GM21717 (cell line): ENCODE data around the gene CSMD2.
"Not testable (repeated sequence)": the region's sequence is repeated elsewhere in the genome, so short reads cannot be mapped to it uniquely, and the experiment has no call there.

Source experiments
- ATAC-seq: cut with Tn5 transposase; IDR thresholded peaks from one replicate; pipeline ENCODE4 v1.9.1; 2021; ENCODE audit warnings: mild to moderate bottlenecking, moderate library complexity; ENCODE audit not compliant: unreplicated experiment

Gene CSMD2

DNA sequence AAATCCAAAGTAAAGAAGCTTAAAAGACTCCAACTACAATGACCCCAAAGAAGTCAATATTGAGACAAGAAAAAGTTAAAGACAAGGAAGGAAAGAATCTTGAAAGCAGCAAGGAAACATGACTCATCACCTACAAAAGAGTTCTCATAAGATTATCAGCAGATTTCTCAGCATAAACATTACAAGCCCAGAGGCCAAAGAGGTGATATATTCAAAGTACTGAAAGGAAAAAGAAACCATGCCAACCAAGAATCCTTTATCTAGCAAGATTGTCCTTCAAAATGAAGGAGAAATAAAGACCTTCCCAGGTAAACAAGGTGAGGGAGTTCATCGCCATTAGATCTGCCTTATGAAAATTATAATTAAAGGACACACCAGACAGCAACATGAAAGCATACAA lies 49.8 kb downstream of the CSMD2 start:
- ATAC-seq, result no peak

DNA sequence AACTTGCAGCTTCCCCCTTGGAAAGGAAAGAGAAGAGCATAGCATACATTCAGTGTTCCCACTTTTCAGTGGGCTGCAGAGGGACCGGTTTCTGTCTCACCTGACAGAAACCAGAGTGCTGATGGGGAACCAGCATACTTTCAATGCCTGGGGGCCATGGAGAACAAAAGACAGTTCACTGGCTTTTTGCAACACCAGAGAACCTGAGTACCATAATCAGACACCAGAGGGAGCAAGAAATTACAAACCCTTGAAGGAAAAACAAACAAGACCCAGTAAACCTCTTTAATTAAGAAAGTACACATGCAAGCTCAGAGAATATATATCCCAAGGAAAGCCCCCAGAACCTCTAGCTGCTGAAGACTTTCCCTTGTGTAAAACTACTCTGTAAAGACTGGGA lies 51.1 kb downstream of the CSMD2 start:
- no peak for ATAC-seq

DNA sequence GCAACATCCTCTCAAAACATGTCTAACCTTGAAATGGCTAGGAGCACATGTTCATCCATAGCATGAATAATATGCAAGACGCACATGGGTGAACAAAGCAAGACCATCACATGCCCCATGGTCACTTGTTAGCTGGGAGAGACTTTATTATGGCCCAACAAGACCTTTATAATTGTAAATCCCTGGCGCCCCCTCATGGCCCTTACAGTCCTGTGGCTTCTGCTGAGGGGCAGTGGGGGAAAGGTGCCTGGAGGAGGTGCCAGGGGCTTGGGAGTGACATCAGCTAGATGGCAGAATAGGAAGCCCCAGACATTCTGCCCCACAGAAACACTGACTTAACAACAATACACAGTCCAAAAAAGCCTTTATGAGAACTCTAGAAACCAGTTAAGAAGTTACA lies 51.7 kb downstream of the CSMD2 start:
- ATAC-seq, result no peak

DNA sequence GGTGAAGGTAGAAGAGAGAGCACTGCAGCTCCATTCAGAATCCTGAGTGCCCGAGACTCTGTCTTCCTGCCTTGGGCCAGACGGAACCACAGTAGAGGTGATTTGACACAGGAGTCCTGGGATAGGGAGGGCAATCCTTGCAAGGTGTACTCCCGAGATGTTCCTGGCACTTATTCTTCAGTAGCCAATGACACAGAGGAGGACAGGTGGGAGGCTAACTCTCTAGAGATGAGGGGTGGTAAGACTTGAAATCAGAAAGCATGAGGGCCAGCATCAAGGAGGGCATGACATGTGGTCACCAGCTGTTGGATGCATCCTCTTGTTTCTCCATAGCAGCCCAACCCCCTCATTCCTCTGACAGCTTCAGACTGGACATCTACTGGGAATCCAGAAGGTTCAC lies 56.3 kb downstream of the CSMD2 start:
- no peak for ATAC-seq

DNA sequence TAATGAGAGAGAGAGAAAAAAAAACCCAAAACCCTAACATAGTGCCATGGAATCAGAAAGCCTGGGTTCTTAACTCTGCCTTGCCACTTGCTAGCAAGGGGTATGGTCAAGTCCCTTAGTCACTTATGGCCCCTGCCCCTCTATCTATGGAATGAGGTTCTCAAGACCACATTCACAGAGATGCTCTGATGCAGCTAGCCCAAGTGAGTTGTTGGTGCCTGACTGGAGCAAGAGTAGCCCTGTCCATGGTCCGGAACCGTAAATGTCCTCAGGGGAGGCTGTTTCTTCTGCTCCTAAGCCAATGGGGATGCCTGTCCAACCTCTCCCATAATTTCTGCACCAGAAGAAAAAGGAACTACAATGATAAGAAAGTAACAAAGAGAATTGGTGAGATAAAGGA lies 56.8 kb downstream of the CSMD2 start:
- no peak for ATAC-seq

DNA sequence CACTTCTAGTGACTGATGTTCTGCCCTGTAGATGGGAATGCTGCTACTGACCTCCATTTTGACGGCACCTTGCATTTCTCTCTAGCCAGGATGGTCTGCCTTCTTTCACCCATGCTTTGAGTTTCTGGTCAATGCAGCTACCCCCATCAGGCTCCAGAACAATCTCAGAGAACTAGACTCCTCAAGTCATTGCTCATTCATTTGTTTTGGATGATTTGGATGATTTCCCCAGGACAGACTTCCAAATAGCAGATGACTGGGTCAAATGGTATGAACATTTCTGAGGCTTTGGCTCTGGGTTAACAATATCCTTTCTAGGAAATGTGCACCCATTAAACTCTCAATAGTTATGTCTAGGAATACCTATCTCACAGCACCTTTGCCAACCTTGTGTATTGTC lies 63.9 kb downstream of the CSMD2 start:
- no peak for ATAC-seq

DNA sequence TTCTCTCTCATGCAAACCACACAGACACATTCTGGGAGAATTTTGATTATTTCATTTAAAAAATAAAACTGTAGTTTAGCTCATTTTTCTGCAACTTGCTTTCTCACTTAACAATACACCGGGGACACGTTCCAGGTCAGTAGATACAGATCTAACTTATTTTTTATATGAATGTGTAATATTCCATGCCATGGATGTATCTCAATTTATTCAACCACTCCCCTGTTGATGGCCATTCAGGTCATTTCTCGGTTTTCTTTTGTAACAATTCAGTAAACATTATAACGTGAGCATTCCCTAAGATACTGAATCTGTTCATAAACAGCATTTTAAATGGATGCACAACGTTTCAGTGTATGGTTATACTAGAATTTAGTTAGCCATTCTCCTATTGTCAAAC lies 64.7 kb downstream of the CSMD2 start:
- no peak for ATAC-seq

DNA sequence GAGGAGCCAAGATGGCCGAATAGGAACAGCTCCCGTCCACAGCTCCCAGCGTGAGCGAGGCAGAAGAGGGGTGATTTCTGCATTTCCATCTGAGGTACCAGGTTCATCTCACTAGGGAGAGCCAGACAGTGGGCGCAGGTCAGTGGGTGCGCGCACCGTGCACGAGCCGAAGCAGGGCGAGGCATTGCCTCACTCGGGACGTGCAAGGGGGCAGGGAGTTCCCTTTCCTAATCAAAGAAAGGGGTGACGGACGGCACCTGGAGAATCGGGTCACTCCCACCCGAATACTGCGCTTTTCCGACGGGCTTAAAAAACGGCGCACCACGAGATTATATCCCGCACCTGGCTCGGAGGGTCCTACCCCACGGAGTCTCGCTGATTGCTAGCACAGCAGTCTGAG lies 72.6 kb downstream of the CSMD2 start:
- ATAC-seq, result not testable (repeated sequence)

DNA sequence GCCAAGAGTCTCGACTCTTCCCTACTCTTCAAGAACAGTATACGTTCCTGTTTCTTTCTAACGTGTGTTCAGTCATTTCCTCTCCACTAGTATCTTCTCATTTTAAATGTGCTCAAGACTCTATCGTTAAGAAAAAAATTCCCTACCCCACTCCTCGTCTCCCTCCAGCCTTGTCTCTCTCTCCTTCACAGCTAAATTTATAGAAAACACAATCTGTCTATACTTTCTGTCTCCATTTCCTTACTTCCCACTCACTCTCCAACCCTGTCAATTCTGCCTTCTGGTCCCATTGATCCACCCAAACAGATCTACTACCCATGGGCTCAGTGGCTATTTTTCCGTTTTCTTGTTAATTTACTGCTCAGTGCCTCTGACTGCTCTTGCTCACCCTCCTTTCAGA lies 75.3 kb downstream of the CSMD2 start:
- ATAC-seq, result no peak

DNA sequence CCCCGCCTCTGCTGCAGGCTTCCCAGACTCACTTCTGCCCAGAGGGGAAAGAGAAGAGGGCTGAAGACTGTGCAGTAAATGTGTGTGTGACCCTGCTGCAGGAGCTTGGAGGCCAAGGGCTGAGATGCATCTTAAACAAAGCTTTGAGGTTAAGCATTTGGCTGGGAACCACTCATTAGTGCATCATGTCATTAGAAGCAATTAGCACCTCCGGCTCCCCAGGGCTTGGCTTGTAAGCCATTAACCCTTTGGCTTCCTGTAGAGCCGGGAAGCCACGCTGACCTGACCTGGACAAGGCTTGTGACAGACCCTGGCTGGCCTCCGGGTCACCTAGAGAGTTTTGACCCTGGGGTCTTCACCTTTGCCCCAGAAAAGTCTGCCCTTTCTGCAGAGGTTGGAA lies 77.0 kb downstream of the CSMD2 start:
- no peak for ATAC-seq

DNA sequence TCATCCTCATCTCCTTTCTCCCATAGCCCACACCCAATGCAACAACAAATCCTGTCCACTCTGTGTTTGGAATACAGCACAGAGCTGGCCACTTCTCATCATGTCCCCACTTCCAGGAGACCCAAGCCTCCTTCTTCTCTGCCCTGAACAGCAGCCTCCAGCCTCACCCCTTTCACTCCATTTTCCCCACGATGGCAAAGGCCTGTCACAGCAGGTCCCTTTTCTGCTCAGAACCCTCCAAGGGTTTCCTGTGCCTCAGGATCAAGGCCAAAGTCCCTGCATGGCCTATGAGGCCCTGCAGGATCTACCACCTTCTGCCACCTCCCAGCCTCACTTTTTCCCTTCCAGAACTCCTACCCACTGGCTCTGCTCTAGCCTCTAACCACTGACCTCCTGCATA lies 78.5 kb downstream of the CSMD2 start:
- ATAC-seq, result no peak

DNA sequence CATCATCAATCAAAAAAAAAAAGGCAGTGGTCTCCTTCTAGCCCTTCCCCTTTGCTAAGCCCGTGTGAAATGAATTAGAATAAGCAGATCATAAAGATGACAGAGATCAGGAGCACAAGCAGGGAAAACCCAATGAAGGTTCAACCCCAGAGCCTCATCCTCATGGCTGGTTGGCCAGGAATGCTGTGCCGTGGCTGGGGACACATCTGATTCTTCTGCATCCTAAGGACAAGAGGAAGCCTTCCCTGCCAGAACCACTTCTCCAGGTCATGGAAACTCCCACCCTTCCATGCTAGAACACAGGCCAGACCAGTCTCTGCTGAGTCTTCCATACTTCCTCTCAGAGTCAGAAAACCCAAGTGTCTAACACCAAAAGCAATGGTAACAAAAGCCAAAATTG lies 81.1 kb downstream of the CSMD2 start:
- no peak for ATAC-seq

DNA sequence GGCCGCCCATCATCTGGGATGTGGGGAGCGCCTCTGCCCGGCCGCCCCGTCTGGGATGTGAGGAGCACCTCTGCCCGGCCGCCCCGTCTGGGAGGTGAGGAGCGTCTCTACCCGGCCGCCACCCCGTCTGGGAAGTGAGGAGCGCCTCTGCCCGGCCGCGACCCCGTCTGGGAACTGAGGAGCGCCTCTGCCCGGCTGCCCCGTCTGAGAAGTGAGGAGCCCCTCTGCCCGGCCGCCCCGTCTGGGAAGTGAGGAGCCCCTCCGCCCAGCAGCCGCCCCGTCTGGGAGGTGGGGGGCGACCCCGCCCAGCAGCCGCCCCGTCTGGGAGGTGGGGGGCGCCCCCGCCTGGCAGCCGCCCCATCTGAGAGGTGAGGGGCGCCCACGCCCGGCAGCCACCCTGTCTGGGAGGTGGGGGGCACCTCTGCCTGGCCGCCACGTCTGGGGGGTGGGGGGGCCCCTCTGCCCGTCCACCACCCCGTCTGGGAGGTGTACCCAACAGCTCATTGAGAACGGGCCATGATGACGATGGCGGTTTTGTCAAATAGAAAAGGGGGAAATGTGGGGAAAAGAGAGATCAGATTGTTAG lies 82.9 kb downstream of the CSMD2 start:
- ATAC-seq, result not testable (repeated sequence)

DNA sequence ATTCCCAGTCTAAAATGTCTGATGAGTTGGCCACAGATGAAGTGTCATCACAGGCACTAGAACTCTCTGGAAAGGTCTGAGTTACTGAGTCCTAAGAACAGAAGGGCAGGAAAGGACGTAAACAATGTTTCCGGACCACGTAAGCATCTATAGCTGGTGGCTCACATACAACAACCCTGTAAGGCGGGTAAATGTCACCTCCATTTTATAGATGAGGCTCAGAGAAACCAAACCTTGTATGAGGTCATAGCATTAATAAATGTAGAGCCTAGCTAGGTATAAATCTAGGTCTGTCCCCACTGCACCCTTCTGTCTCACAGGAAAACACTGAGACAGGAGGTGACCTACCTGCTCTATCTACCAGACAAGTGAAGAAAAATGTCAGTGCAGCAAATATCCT lies 86.6 kb downstream of the CSMD2 start:
- no peak for ATAC-seq

DNA sequence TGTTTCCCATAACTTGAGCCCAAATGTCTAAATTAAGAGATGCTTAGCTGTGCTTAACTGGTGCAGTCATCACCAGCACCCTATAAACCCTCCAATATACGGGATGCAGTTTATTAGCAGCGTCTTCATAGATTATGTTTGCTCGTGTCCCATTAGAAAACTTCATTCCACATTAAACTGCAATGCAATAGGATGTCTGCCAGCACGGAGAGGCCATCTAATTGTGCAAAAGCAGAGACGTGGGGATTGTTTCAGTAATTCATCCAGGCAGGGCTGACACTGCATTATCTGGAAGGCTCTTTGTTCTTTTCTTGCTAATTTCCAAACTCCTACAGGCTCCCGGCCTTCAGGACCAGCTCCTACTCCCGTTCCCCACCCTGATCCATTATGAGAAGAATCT lies 89.5 kb downstream of the CSMD2 start:
- ATAC-seq, result no peak

DNA sequence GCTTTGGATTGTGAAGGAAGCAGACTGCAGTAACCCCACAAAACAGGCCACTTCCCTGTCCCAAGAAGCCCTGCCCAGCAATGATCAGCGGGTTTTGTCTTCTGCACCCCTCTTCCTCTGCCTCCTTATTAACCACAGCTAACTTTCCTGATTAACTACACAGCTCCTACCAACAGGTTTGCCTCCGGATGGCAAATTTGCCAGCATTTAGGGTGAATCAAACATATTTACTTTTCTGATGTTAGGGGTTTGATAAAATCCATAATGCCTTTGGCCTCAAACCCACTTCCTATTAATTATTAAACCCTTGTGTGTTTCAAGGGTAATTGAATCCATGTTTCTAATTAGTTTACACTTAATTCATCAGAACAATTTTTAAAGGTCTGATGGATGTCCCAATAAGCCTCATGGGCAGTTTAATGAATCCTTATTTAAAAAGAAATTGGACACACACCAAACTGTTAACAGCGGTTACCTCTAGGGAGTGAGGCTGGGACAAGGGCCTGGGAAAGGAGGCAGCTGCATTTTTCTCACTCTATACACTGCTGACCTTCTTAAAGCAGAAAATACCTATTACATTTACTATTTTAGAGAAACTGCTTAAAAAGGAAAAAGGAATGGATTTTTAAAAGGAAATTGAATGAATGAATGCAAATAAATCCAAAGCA lies 91.9 kb downstream of the CSMD2 start:
- ATAC-seq, result no peak

DNA sequence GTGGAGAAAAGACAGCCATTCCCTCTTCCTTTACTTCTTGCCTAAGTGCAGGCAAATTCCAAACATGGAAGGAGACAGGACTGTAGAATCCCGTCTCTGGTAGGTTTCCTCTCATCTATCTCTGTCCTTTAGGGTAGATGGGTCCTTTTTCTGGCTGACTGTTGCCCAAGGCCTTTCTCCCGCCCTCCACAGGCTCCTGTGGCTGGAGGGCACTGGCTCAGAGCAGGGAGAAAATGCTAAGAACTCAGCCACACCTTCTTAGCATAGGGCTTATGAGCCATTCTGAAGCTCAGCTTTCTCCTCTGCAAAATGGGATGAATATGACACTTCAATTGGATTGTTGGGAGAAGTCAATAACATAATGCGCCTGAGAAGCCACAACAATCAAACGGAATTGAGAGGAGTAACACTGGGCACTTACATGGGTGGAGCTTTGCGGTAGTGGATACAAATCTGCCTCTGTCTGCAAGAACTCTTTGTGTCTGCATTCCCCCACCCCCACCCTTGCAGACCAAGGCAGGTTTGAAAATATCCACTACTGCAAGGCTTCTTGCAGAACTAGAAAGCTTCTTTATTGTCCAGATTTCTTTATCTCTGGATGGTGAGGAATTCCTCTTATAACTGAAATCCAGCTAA lies 94.7 kb downstream of the CSMD2 start:
- no peak for ATAC-seq

DNA sequence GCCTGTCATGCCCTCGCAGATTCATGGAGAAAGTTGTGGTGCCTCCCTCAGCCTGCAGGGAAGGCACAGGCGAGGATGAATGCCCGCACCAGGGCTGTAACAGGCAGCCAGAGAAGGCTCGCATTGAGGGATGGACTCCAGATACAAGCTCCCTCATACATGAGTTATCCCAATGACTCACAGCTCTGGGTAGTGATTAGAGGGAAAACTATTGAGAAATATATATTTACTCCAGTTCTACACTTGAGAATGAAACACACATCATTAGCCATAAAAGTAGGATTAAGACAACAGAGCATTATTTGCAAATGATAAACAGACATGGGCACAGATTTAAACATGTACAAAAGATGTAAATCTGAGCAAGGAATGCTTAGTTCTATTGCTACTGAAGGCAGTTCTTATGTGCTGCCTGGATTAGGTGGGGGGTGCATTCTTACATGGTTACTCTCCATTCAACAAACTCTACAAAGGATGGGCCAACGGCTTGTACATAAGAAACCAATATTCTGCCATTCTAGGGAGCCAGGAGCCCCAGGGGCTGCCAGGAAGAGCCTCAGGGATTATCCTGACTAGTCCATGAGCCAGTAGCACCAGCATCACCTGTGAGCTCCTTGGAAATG lies 97.9 kb downstream of the CSMD2 start:
- no peak for ATAC-seq

DNA sequence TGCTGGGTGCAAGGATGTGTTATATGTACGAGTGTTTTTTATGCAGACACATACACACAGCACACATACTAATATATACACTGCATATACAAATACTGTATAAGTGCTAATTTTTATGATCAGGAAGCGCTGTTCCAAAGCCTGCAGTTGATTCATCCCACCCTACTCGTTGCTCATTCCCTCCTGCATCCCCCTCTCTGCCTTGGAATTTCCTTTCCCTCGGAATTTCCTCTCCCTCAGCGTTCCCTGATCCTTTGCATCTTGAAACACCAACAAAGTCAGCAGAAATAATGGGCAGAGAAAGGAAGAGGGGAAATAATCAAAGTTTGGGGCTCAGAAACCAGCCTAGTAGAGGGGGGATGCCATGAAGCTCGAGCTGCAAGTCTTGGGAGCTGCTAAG lies 98.9 kb downstream of the CSMD2 start:
- no peak for ATAC-seq

DNA sequence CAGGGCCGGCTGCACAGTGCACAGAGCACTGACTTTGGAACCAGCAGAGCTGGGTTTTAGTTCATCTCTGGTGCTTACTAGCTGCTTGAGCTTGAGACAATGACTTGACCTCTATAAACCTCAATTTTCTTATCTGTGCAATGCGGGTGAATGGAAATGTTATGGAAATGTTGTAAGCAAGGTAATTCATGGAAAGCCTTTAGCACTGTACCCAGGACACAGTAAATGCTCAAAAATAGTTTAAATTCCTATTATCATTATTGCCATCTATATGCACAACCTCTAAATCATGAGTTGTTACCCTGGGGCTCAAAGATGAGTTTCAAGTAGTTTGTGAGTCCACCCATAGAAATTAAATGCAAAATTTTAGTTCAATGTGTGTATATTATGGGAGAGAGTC lies 99.5 kb downstream of the CSMD2 start:
- no peak for ATAC-seq

DNA sequence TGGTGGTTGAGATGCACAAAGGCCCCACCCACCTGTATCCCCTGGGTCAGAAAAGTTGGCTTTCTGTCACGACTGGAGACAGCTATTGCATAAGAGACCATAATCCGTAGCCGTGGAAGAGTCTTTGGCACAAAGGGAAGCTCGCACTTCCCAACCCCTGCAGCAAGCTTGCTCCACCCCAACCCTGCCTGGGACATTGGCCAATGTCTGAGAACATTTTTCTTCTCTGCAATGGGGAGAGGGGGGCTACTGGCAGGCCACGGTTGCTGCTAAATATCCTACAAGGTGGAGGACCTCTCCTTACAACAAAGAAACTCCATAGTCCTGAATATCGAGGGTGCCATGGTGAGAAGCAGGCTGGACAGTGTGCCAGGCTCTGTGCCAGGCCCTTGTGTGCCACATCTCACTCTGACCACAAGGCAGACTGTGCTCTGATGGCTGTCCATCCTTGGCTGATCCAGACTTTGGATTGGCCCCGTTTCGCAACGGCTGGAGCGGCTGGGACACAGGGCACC lies 104.1 kb downstream of the CSMD2 start:
- no peak for ATAC-seq

DNA sequence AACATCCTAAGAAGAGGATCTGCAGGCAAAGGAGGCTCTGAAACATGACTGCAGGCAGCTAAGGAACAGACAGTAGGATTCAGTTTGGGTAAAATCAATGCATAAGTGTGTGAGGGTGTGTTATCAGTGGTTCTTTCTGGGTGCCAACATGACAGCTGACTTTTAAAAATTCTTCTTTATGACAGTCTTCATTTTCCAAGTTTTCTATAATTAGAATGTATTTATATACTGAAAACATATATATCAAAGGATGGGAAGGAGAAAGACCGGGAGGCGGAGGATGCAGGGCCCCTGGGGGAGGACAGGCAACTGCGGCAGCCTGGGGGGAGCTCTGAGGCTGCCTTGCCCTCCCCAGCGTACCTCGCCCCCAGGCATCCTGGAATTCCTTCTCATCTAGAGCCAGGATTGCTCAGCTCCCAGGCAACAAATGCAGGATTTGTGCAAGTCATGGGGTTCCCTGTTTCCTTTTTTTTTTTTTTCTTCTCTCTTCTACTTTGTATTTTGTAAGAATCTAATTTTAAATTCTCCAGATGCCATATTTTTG lies 104.8 kb downstream of the CSMD2 start:
- ATAC-seq, result no peak
